Activated CD4-positive, alpha-beta T cell treated with anti-CD3 and anti-CD28 coated beads, Interleukin-2, amount 10 ng/mL, durations not matched to agents 24 days and 14 days (primary cell): Measurements from ENCODE around the gene ZG16B. TPM values are rescaled to one million over a fixed set of nuclear protein-coding genes. Genes with fewer than 3 reads are reported as not detected.

Source experiments
- DNase-seq: peaks from one replicate; pipeline ENCODE4 v3.0.0; 2022
- H3K27ac Mint-ChIP-seq: one replicate; pipeline ENCODE4 v1.8.0; 2022; ENCODE audit warnings: mild to moderate bottlenecking, mixed read lengths
- H3K27me3 Mint-ChIP-seq: one replicate; pipeline ENCODE4 v1.8.0; 2022; ENCODE audit warnings: mixed read lengths
- H3K36me3 Mint-ChIP-seq: one replicate; pipeline ENCODE4 v1.8.0; 2022; ENCODE audit warnings: low read depth, mild to moderate bottlenecking, mixed read lengths
- H3K4me1 Mint-ChIP-seq: one replicate; pipeline ENCODE4 v1.8.0; 2021; ENCODE audit warnings: mixed read lengths
- H3K4me3 Mint-ChIP-seq: one replicate; pipeline ENCODE4 v1.8.0; 2022; ENCODE audit warnings: mild to moderate bottlenecking, moderate library complexity, mixed read lengths
- H3K9me3 Mint-ChIP-seq: one replicate; pipeline ENCODE4 v1.8.0; 2021; ENCODE audit warnings: mixed read lengths
- intact Hi-C: fragments of 100-400 bp; cut with micrococcal nuclease; formaldehyde crosslinking; loops from one replicate; pipeline ENCODE4 v1.15.1; 2023
- total RNA-seq: library from RNA; stranded (reverse); gene quantifications from 2 replicates; pipeline ENCODE4 v1.2.3, GENCODE V29; 2022

Gene ZG16B
- total RNA-seq, 1 donor from 2014 or later: 9.3 TPM

DNA sequence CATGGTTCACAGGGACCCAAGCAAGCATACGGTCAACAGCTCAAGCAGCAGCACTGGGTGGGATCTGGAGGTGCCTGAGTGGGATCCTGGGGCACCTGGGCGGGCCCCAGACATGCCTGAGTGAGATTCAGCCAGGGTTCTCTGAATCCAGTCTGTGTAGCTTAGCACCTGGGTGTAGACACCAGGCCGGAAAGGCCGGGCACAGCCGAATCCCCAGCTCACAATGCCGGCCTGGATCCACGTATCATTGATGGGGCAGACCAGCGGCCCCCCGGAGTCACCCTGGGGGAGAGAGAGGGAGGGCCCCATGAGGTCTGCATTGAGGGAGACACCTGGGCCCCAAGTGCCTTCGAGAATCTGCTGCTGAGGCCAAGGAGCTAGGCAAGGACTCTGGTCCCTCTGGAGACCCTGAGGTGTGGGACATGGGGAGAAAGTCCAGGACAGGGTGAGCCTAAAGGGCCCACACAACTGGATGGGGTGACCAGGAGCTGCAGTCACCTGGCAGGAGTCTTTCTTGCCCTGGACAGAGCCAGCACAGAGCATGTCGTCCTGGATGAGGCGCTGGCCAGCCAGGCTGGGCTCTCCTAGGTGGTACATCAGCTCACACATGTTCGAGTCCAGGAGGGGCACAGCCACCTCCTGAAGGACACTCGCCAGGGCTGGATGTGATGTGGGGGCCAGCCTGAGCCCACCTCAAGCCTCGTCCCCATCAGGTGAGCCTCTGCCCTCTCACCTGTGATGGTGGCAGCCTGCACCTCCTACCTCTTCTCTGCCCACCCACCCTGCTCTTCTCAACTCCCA lies 9.7 kb downstream of the ZG16B start:
- no peak overlapping the region for H3K4me3 Mint-ChIP-seq
- H3K9me3 Mint-ChIP-seq: peaks cover 3% of the 10 kb centered on the region
- peaks cover 2% of the 10 kb centered on the region for H3K27me3 Mint-ChIP-seq
- intact Hi-C loops: loop anchor here (1.0 kb wide), 1 partner anchor 28 kb away; no protein-coding TSS in a partner anchor
- H3K27ac Mint-ChIP-seq: no peak overlapping the region
- H3K4me1 Mint-ChIP-seq: peaks cover 17% of the 10 kb centered on the region
- H3K36me3 Mint-ChIP-seq: no peaks in the 10 kb centered on the region
- no peak for DNase-seq

DNA sequence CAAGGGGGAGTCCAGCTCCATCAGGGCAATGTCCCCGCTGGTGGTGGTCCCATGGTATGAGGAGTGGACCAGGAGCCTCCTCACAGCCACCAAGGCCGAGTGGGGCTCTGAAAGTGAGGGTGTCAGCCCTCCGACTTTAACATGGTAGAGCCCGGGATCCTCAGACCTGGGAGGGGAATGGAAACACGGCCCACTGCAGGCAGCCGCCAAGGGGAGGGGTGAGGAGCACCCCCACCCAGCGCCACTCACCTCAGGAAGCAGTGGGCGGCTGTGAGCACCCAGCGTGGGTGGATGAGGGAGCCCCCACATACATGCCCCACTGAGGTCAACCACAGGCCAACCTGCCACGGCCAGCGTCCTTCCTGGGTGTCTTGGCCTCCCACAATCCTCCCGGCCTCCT lies 10.8 kb downstream of the ZG16B start:
- Mint-ChIP-seq H3K9me3 (peaks cover 3% of the 10 kb centered on the region), H3K27me3 (peaks cover 2% of the 10 kb centered on the region), H3K4me1 (peaks cover 17% of the 10 kb centered on the region), H3K4me3 (no peak overlapping the region), H3K27ac (no peak overlapping the region), H3K36me3 (no peaks in the 10 kb centered on the region)
- no peak for DNase-seq
- intact Hi-C loops: no loop called here

DNA sequence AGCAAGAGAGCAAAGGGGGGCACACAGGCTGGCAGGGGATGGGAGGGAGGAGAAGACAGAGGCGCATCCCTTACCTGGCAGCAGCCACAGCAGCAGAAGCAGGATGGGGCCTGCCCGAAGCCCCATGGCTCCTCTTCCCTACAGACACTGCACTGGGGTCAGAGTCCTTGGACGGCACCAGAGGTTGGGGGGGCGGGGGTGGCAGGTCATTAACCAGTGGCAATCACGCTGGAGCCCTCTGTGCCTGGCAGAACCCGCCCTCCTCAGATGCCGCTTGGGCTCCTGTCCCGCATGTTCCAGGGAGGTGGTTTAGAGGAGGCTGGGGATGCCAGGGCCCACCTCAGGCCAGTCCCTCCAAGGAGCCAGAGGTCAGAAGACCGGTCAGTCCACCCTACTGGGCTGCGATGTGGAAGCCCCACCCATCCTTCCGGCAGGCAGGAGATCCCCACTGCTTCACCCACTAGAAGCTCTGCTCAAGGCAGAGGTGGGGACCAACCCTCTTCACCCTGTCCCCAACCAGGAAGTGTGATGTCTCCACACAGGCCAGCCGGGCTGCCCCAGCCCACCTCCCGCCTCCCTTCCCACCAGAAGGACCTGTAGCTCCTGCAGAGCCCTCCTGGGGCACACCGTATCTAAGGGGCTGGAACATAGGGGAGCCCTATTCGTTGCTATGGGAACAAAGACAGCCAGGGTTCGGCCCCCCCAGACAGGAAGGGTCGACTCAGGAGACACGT lies 11.7 kb downstream of the ZG16B start:
- Mint-ChIP-seq H3K27ac (peak overlapping the region; percentile 85), H3K36me3 (no peaks in the 10 kb centered on the region), H3K4me3 (peak overlapping the region; percentile 72), H3K9me3 (peaks cover 3% of the 10 kb centered on the region), H3K27me3 (peaks cover 2% of the 10 kb centered on the region), H3K4me1 (peaks cover 20% of the 10 kb centered on the region)
- no peak for DNase-seq
- intact Hi-C loops: no loop called here

DNA sequence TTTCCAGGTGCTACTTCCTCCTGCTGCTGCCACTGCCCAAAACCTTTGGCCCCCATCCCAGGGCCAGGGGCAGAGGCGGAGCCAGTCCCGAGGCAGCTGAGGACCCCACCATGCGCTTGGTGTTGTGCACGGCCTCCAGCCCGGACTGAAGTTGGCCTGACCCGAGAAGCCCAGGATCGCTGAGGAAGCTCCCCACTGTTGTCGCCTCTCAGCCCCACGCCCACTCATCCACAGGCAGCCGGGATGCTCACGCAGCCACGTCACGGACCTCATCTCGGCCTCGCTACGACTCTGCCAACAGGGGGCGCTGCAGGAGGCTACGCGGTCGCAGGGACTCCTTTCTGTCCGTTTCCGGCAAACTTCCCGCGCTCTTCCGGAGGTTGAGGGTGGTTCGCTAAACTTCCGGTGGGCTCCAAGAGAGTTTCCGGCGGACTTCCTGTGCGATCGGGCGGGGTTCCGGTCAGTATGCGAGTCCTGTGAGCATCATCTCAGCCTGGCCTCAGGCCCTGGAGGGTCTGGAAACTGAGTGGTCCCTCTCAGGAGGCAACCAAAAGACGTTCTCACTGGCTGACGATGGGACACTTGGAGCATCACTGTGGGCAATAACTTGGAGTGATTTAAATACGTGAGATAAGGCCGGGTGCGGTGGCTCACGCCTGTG lies 12.4 kb downstream of the ZG16B start:
- H3K4me3 Mint-ChIP-seq: peak overlapping the region; percentile 72
- intact Hi-C loops: no loop called here

DNA sequence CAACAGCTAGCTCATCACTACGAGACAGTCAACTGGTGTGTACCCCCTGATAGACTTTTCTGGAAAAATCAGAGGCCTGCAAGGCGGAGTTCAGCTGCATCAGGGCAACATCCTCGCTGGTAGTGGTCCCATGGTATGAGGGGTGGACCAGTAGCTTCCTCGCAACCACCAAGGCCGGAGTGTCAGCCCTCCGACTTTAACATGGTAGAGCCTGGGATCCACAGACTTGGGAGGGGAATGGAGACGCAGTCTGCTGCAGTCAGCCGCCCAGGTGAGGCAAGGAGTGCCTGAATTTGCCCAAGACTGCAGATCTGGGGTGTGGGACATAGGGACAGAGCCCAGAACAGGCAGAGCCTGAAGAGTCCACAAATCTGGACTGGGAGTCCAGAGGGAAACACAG lies 13.4 kb downstream of the ZG16B start:
- Mint-ChIP-seq H3K4me3 (no peak overlapping the region), H3K4me1 (peaks cover 21% of the 10 kb centered on the region), H3K27me3 (no peaks in the 10 kb centered on the region), H3K27ac (peak overlapping the region; percentile 77), H3K36me3 (no peaks in the 10 kb centered on the region), H3K9me3 (peaks cover 3% of the 10 kb centered on the region)
- intact Hi-C loops: no loop called here
- no peak for DNase-seq

More for the DNA sequence above, 12.4 kb downstream of the ZG16B start:
- peak overlapping the region; percentile 85 for H3K27ac Mint-ChIP-seq
- peaks cover 24% of the 10 kb centered on the region for H3K4me1 Mint-ChIP-seq
- DNase-seq: peak; percentile 89
- no peaks in the 10 kb centered on the region for H3K27me3 Mint-ChIP-seq
- H3K9me3 Mint-ChIP-seq: peaks cover 3% of the 10 kb centered on the region
- no peaks in the 10 kb centered on the region for H3K36me3 Mint-ChIP-seq

DNA sequence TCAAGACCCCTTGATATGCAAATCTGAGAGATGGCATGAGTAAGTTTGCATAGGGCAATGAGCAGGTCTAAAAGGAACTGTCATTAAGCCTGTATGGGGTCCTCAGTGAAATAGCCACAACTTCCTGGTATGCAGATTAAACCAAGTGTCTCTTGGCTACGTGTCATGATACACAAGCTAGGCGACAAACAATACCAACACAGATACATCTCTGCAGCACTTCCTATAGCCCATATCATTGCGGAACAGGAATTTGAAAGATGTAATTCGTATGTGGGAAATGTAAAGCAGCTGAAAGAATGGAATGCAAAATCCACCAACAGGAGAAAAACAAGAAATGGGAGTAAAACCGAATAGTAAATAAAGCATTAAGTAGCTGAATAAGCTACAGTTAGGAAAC lies 15.0 kb downstream of the ZG16B start:
- DNase-seq: no peak
- peaks cover 3% of the 10 kb centered on the region for H3K9me3 Mint-ChIP-seq
- no peaks in the 10 kb centered on the region for H3K36me3 Mint-ChIP-seq
- H3K4me1 Mint-ChIP-seq: peaks cover 18% of the 10 kb centered on the region
- intact Hi-C loops: no loop called here
- no peak overlapping the region for H3K27ac Mint-ChIP-seq
- no peak overlapping the region for H3K4me3 Mint-ChIP-seq
- peaks cover 6% of the 10 kb centered on the region for H3K27me3 Mint-ChIP-seq

DNA sequence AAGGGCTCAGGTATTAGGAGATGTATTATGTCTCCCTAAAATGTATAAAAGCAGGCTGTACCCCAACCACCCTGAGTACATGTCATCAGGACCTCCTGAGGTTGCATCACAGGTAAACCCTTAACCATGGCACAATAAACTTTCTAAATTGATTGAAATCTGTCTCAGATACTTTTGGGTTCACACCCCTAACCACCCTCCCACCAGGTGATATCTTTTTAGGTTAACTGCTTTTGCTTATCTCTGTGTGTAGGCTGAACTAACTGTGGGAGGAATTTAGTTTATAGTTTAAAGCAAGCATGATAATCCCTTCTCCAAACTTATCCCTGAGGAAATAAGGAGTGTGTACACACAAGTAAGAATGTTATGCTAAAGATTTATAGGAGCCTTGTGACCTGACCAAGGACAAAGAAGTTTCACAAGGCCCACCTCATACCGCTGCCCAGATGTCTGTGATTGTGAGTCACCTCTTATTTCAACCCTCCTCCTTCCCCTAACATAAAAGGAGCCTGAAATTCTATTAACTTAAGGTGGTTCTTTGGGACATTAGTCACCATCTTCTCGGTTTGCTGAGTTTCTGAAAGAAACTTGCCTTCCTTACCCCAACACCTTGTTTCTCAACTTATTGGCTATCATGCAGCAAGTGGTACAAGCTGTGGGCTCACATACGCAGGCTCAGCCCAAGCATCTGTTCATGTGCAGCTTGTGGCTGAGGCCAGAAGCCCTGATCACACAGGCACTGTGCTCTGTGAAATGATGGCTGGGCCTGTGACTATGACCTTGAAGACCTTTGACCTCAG lies 16.6 kb downstream of the ZG16B start:
- Mint-ChIP-seq H3K9me3 (peaks cover 3% of the 10 kb centered on the region), H3K36me3 (no peaks in the 10 kb centered on the region), H3K4me3 (no peak overlapping the region), H3K4me1 (peaks cover 15% of the 10 kb centered on the region), H3K27ac (no peak overlapping the region), H3K27me3 (peaks cover 6% of the 10 kb centered on the region)
- intact Hi-C loops: no loop called here
- no peak for DNase-seq

DNA sequence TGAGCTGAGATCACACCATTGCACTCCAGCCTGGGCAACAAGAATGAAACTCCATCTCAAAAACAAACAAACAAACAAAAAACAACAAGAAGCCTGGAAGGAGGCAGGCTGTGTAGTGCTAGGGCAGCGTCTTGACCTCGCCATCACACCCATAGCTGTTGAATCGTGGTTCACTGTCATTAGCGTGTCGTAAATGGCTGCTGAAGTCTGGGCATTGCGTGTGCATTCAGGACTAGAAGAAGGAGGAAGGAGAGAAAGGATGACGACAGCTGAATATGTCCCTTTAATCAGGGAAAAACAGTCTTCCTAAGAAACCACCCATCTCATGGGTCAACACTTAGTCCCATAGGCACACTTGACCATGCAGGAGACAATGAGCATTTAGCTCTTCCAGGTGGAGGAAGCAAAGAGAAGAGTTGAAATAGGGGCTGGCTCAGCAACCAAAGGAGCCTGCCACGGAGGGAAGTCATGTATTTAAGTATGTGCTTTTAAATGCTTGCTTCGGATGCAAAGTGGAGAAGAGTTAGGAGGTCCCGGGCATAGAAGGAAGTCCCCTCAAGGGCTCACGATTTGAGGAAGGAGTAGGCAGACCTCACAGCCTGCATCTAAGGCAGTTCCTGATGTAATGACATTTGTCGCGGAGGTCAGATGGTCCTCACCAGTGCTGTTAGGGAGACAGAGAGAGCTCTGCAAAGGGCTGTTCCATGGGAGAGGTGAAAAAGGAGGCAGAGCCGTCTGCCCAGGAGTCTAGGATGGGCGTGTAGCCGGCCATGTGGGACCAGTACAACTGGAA lies 19.0 kb downstream of the ZG16B start:
- H3K4me1 Mint-ChIP-seq: peaks cover 8% of the 10 kb centered on the region
- DNase-seq: no peak
- H3K27me3 Mint-ChIP-seq: peaks cover 6% of the 10 kb centered on the region
- H3K9me3 Mint-ChIP-seq: peaks cover 2% of the 10 kb centered on the region
- no peak overlapping the region for H3K27ac Mint-ChIP-seq
- no peaks in the 10 kb centered on the region for H3K36me3 Mint-ChIP-seq
- H3K4me3 Mint-ChIP-seq: no peak overlapping the region
- intact Hi-C loops: no loop called here

DNA sequence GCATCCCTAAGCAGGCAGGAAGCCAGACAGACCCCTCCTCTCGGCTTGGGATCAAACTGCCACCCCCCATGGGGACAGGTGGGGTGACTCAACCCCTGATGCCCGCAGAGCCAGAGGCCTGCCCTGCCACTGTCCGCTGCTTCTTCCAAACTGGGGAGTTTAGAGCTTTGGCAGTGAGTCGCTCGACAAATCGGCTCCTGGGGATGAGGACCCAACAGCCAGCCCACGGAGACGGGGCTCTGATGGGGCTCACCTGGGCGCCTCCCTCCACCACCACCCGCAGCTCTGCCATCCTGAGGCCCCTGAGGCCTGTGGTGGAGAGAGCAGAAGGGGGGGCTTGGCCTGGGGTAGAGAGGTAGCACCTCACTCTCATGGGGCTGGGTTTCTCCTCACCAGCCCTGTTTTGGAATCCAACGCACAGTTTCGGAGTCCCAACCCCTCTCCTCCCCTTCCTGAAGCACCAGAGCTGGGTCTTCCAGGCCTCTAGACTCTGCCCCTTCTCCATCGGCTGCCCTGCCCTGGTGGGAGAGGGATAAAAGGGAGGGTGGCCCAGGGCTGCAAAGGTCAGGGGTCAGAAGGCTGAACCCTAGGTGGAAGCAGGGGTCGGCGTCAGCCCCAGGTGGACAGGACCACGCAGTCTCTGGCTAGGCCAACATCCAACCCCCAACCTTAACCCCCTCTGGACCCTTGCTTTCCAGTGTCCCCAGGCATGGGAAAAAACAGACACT lies 22.1 kb downstream of the ZG16B start:
- peaks cover 3% of the 10 kb centered on the region for H3K36me3 Mint-ChIP-seq
- intact Hi-C loops: no loop called here
- H3K4me3 Mint-ChIP-seq: no peak overlapping the region
- H3K9me3 Mint-ChIP-seq: peaks cover 9% of the 10 kb centered on the region
- peaks cover under 1% of the 10 kb centered on the region for H3K4me1 Mint-ChIP-seq
- no peak for DNase-seq
- H3K27ac Mint-ChIP-seq: no peak overlapping the region
- H3K27me3 Mint-ChIP-seq: peaks cover 6% of the 10 kb centered on the region

DNA sequence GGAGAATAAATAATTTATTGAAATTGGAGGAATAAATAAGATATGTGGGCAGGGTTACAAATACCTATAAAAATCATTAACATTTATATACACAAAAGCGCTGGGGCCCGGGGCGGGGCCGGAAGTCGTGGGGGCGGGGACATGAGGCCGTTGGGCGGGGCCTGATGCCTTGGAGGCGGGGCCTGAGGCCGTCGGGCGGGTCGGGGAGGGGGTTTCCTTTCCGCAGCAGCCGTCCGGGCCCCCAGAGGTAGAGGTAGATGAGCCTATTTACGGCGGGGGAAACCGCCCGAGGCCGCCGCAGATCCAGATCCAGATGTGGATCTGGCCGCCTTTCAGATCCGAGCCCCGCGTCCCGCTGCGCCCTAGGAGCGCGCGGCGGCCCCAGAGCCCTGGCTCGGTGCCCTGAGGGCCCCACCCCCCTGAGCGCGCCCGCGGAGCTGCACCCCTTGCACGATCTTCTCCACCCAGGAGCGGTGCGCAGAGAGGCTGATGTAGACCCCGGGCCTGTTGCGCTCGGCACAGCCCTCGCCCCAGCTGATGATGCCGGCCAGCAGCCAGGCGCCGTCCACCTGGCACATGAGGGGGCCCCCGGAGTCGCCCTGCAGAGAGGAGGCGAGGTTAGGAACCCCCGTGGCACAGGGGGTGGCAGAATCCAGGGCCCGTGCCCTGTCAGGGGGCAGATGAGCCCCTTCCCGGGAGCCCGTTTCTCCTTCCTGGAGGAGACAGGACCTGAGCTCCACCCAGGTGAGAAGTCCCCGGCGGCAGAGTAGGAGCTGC lies 22.8 kb downstream of the ZG16B start:
- H3K9me3 Mint-ChIP-seq: peaks cover 9% of the 10 kb centered on the region
- H3K36me3 Mint-ChIP-seq: peaks cover 3% of the 10 kb centered on the region
- no peak for DNase-seq
- H3K4me3 Mint-ChIP-seq: no peak overlapping the region
- no peak overlapping the region for H3K27ac Mint-ChIP-seq
- H3K4me1 Mint-ChIP-seq: peaks cover 3% of the 10 kb centered on the region
- H3K27me3 Mint-ChIP-seq: peaks cover 10% of the 10 kb centered on the region
- intact Hi-C loops: no loop called here

DNA sequence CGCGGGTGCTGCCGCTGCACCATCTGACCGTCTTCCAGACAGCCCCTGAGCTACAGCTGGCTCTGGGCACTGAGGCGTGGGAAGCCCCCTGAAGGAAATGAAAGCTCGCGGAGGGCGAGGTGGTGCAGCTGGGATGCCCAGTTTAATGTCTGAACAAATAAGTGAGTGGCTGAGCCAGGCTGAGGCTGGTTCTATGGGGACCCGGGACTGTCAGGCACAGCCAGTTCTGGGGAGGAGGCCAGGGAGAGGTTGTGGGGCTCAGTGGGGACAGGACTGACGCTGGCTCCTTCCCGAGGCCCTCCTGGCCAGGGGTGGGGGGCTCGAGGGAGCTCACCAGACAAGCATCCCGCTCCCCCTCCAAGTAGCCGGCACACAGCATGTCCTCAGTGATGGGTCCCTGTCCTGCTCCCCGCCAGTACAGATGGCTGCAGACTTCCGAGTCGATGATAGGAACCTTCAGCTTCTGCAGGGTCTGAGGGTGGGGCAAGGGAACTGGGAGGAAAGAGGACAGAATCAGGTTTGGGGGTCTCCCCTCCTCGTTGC lies 23.5 kb downstream of the ZG16B start:
- peaks cover 3% of the 10 kb centered on the region for H3K4me1 Mint-ChIP-seq
- H3K9me3 Mint-ChIP-seq: peaks cover 9% of the 10 kb centered on the region
- intact Hi-C loops: no loop called here
- H3K27me3 Mint-ChIP-seq: peaks cover 10% of the 10 kb centered on the region
- no peak overlapping the region for H3K27ac Mint-ChIP-seq
- no peak for DNase-seq
- no peak overlapping the region for H3K4me3 Mint-ChIP-seq
- peaks cover 3% of the 10 kb centered on the region for H3K36me3 Mint-ChIP-seq
